HG03095 (cell line): Measurements from ENCODE around the gene XXYLT1.

Experiments used
- ATAC-seq: cut with Tn5 transposase; IDR thresholded peaks from one replicate; pipeline ENCODE4 v1.9.1; 2021; ENCODE audit warnings: moderate library complexity; ENCODE audit not compliant: unreplicated experiment

XXYLT1 gene

DNA sequence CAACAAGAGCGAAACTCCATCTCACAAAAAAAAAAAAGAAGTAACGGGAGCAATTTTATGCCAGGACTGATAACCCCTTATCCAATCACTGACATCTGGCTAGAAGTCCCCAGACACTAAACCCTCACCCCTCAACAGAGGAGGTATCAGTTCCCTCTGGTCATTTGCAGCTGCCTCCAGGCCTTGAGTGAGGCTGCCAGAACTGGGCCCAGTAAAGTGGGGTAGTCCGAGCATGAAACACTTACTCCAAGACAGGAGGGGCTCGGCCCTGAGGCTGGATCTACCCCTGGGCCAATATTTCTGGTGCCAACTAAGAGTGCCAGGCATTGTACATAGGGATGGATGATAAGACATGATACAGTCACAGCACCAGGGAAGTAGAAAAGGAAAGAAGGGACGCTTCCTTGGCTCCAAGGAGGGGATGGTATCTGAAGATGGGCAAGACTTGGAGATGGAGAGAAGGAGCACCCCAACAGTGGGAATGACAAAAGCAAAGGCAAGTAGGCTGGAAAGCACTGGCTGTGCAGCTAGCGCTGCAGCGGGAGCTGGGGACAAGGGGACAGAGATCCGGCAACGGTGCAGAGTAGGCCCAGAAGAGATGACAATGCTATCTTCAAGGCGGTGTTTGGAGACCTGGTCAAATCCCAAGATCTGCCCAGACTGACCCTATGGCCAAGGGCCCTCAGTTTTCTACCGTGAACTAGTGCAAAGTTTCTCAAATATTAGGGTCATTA lies 2.2 kb downstream of the XXYLT1 start:
- ATAC-seq, result no peak

DNA sequence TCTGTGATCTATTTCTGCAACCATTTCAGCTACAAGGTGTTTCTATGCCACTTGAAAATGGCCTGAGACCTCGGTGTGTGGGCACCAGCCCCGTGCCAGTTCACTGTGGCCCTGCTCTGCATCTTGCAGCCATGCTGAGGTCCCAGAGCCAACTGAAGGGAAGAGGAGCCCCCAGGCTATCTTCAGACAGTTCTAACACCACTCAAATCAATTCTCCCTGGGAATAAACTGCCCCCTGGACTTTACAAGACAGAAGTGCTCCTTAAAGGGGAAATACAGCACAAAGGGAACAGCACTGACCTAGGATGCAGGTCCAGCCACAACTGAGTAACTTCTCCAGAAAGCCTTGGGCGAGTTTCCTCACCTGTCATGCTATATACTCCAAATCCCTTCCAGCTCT lies 3.9 kb downstream of the XXYLT1 start:
- no peak for ATAC-seq

DNA sequence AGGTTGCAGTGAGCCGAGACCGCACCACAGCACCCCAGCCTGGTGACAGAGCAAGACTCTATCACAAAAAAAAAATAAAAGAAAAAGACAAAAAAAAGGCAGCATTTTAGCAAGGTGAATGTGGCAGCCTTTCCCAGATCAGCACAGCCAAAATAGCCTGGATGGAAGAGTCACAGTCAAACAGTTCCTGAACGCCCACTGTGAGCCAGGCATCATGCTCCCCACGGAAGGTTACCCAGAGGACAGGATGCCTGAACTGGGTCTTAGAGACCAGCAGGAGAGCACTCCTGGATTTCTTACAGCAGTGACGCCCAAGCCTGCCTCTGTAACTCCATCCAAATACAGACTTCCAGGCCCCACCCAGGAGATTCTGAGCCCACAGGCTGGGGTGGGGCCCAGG lies 4.5 kb downstream of the XXYLT1 start:
- ATAC-seq, result no peak

DNA sequence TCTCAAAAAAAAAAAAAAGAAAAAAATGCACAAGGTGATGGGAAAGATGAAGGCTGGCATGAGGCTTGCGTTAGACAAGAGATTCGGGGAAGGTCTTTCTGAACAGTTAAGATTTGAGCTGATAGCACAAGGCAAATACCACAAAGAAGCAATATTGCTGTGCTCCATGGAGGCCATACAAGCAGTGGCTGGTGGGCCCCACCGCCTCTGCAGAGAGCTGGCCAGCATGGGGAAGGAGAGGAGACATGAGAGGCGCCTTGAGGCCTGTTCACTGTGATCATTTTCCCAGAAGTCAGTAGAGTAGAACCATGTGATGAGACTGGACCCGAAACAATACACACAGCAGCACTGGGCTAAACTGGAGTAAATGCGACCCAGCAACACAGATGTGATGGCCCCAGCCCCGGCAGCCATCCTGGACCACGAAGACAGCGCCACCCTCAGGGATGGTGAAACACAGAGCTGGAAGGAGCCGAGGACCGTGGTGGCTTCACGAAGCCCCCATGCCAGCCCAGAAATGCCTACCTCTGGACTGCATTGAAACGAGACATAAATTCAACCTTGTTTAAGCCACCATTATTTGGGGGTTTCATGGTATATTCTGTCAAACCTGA lies 5.5 kb downstream of the XXYLT1 start:
- no peak for ATAC-seq

DNA sequence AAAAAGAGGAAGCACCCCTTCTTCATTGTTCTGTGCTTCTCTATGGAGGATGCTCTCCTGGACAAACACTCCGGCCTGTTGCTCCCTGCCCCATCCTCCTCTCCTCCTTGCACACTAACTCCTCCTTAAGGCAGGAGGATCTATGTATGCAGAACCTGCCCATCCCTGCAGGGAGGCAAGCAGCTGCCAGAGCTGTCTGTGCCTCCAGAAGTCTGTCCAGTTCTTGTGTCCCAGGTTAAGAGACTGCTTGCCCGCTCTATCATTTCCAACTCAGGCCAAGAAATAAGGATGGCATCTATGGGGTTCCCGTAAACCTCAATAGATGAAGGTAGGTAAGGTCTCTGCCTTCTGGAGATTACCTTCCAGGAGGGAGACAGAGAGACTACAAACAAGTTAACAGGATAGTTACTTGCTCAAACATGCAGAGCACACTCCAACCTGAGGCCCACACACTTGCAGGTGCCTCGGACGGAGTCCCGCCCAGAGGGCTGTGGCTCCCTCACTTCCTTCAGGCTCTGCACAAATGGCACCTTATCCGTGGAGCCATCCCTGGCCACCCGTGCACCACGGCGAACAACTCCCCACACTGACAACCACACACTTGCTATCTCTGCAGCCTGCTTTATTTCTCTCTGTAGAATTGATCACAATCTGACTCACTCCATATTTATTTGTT lies 6.9 kb downstream of the XXYLT1 start:
- no peak for ATAC-seq

DNA sequence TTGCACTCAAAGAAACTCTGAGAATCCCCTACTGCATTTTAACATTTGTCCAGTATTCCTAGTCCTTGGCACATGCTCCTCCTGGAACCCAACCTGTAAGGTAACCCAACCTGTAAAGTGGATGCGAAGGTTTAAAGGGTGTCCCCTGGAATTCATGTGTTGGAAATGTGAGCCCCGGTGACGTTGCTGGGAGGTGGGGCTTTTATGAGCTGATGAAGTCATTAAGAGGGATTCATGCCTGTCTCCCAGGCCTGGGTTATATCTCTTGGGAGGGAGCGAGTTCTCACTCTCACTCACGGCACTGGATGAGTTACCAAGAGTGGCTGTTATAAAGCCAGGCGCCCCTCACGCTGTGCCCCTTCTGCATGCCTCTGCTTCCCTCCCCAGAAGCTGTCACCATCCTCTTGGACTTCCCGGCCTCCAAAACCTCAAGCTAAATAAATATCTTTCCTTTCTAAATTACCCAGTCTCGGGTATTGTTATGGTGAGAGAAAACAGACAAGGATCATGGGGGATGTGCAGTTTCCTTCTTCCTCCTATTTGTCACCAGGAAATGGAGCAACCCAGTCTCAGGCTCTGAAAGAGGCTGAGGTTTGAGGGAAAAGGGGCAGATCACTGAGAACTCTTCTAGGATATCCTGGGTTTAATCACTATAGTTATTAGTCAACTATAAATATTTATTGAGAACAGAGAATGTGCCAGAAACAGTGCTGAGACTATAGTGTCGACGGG lies 7.6 kb downstream of the XXYLT1 start:
- no peak for ATAC-seq

DNA sequence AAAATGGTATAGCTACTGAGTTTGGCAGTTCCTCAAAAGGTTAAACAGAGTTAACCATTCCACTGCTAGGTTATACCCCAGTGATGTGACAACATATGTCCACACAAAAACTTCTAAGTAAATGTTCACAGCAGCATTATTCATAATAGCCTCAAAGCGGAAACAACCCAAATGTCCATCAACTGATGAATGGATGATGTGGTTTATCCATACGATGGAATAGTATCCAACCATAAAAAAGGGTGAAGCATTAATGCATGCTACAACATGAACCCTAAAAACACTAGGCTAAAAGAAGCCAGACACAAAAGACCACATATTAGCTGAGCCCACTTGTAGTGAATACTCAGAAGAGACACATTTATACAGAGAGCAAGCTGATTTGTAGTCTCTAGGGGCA lies 9.0 kb downstream of the XXYLT1 start:
- no peak for ATAC-seq

DNA sequence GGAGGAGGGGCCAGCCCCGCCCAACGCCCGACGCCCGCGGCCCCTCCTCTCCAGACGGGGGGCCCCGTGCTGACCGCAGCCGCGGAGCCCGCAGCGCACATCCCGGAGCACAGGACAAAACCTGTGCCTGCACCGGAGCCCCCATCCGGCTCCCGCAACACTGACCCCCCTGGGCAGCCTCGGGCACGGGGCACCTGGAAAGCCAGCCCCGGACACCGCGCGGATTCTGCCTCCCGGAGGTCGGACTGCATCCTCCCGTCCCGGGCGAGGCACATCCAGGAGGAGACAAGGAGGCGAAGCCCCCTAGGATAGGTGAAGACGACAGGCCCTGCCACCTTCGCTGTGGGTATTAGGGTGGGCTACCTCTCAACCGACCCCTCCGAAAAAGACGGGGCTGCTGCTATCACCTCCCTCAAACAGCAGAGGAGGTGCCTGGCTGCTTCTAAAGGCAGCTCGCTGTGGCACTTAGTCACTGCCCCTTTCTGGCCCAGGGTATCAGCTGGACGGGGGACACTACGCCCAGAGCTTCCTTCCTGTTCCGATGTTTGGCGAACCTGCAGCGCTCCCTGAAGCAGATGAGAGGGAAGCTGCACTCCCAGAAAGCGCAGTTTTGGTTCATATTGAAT lies 10.6 kb downstream of the XXYLT1 start:
- peak; percentile 14 for ATAC-seq

DNA sequence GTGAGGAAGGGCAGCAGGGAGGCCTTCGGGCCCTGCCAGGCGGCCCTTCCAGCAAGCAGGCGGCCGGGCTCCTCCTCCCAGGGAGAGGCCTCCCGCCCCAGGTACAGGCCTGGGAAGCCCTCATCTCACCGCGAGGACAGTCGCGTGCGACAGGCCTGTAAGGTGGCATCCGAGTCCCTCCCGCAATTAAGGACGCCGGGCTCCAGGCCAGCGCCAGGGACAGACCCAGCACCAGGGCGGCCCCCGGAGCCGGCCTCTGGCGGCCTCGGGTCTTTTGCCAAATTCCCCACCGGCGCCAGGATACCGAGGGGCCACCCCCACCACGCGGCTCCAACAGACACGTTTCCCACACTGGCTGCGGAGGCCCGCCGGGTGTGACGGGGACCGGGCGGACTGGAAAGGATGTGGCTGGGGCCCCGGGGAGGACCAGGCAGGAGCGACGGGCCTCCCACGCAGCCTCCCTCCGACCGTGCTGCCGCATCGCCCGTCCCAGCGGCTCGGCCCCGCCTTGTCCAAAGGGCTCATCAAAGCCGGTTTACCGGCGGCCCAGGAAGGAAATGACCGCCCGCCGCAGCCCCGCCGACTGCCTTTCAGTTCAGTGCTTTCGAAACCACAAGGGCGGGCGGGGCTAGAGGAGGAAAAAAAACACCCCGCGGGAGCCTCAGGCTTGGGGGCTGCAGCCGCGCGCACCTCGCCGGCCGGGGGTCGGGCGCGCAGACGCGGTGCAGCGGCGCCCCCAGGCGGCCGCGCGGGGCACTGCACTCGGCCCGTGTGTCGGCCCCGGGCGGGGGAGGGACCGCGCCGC lies 11.3 kb downstream of the XXYLT1 start:
- ATAC-seq, result peak; percentile 73

DNA sequence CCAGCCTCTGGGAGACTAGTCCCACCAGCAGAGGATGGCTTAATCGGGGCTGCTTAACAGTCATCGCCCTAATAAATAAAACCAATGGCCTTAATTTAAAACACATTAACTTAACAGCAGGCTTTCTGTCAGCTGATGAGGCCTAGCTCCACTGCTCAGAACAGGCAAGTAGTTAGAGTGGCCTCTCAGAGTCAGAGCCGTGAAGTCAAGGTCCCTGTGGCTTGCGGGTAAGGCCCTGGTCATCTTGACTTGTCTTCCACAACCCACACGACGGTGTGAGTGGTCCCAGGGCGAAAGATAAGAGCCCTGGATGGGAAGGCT lies 11.8 kb downstream of the XXYLT1 start:
- no peak for ATAC-seq

DNA sequence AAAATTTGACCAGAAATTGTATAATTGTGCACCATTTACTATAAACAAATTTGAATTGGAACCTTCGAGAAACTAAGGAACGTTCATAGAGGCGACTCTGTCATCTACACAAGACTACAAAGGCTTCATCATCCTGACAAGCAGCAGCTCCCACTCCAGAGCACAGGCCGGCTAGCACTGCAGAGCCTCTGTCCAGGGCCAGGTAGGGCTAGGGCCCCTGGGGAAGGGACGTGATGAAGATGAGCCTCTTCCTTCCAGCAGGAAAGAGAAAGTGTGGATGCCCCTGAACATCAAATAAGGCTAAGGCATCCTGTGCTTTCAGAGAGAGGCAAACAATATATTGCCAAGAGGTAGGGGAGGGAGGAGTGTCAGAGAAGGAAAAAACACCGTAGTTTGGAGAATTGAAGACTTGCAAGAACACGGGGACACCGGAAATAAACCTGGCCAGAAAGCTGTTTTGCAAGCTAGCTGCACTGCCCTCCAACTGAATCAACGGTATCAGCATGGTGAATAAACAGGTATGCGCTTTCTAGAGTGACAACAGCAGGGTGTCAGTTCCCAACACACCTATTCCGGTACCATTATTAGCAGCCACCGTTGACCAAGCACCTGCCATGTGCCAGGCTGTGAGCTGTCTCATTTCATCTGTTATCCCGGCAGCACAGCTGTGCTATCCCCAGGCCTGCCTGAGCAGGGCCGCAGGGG lies 12.4 kb downstream of the XXYLT1 start:
- ATAC-seq, result no peak

DNA sequence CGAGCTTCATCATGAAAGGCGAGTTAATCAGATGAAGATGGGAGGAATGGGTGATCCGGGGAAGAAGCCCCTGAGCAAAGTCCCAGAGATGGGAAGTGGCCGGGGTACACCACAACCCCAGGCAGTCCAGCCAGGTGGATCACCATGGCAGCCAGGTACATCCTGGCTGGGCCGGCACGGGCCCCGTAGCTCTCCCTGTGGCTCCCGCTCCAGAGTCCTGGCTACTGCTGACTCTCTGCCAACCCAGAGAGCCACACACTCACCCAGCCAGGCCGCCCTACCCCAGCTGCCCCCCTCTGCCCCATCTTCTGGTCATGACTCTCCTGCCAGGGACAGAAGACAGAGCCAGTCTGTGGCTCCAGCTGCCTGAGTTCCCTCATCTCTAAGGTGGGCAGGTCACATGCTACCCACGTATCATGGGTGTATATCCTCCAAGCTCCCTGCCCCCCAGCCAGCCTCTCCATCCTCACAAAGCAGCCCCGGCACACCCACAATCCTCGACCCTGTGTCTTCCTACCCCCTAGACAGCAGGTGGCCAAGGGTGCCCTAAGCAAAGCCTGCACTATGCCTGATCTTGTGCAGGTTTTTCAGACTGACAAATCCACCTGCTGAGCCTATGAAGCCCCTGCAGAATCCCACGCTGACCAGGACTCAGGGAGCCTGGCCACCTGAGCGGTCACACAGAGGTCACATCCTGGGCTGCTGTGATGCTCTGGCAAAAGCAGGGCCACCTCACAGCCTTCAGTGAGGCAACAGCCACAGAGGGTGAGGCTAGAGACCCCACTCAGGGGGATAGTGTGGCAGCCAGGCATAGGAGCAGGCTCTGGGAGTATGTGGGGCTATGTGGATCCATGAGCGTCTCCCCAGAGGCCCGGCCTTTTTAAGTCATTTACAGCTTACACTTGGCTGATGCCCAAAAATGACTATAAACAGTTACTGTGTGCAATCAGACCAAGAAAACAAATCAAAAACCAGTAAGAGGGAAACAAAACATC lies 13.2 kb downstream of the XXYLT1 start:
- ATAC-seq, result no peak

DNA sequence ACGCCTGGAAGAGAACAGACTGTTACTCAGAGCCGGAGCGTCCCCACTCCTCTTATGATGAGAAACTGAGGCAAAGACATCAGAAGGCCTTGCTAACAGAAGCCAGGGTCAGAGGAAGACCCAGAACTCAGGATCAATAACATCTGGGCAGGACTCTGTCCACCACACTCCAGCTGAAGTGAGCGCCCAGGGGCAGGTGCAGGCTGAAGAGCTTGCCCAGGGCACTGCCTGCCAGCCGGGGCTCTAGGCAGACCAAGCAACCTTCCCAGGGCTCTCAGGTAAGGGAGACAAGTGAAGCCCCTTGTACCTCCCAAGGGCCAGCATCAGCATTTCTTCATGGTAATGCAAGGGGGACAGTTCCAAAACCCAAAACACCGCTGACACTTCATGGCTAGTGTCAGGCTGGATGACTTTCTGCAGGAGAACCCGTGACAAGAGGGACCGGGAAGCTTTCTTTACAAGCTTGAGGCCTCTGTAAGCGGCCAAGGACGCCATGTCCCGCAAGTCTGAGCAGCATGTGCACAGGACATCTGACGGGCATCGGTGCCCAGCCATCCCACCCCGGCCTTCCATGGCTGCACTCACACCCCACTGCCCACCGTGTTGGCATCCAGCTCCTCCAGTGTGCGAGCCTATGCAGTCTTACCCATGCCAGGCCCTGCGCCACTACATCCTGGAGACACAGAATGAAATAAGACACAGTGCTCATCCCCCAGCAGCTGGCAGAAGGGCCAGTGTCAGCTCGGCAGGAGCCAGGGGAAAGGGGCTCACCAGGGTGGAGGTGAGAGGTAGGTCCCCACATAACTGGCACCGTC lies 14.1 kb downstream of the XXYLT1 start:
- ATAC-seq, result no peak

DNA sequence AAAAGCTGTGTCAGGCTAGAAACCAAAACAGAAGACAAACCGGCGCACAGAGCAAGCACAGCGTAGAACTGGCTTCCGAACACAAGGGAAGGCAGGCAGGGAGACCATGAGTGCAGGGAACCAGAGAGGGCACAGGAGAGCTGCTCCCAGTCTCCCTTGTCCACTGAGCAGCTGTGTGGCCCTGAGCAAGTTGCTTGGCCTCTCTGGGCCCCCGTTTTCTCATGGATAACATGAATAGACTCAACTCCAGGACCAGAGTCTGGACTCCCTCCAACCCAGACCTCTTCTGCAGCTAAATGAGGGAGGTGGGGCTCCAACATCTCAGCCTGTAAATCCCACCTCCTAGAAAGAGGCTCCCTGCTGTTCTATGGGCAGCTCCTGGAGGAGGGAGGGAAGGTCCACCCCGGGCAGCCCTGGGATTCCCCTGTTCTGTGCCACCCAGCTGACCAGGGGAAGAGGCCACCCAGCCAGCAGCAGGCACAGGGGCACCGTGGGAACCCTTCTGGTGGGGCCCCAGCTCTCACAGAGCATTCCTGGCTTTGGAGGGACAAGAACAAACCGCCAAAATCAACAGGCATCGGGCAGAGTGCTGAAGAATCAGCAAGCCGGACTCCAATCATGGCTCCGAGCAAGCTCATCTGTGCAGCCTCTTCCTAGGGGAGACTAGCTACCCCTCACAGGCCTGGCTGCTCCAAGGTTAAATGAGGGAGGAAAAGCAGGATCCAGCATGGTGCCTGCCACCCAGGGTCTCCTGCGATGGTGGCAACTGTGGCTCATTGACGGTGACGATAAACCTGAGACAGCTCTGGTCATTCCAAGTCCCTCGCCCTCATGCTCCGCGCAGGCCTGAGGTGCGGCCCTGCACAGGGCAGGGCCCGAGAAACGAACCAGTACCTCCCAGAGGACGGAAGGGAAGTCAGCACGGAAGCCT lies 15.1 kb downstream of the XXYLT1 start:
- no peak for ATAC-seq

DNA sequence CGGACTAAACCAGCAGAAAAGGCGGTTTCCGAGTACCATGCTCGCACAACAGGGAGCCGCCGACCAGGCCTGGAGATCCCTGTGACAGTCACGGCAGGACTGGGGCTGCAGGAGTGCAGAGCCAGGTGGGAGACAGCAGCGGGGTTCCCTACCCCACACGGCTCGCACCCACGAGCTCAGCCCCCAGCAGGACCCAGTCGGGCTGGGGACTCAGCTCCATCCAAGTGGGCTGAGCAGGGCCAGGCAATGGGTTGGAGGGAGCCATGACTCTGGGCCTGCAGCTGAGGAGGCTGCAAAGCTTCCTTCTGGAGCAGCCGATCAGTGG lies 15.8 kb downstream of the XXYLT1 start:
- ATAC-seq, result no peak

DNA sequence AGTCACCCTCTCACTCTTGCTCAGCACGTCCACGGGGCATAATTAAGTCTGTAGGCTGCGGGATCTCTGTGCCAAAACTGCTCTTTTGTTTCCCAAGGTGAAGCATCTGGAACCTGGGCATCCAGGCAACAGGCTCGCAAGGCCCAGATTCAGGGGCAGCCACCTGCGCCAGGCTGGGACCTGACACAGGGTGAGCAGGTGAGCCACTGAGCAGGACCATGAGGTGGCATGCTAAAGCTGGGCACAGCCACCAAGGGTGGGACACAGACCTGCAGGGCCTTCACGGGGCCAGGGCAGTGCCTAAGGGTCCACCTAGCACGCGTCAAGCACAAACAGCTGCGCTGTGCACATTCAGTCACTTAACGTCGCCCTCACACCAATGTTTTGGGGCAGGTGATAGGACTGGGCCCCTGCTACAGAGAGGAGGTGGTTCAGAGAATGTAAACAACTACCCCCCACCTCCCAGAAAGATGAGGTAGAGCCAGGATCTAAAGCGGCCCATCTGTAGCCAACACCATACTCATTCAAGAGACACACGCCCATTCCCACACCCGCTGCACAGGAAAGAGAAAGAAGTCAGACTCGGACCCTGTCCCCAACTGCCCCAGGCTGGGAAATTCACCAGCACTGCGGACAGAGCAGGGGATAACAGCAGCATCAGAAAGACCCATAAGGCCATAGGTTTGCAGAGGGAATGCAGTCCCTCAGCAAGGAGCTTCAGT lies 16.3 kb downstream of the XXYLT1 start:
- ATAC-seq, result no peak
